ENCODE data around the gene TOR4A.
"Not testable (repeated sequence)": the region's sequence is repeated elsewhere in the genome, so short reads cannot be mapped to it uniquely, and the experiment has no call there.

Gene TOR4A

GRCh38 chr9:137239541-137240200, 37.9 kb upstream of the TOR4A start:
- DNase-seq: not testable (repeated sequence)

- DNase-seq: peak; percentile 67
These were observed 37.1 kb upstream of the TOR4A start for GRCh38 chr9:137240318-137240840.

- peak; percentile 98 for DNase-seq
These were observed 36.6 kb upstream of the TOR4A start, which contains the start of gene TUBB4B for GRCh38 chr9:137240841-137241489. Gene TUBB4B, plus strand, starts transcription at chr9:137241287. Its CDS starts 74 bp downstream, at chr9:137241361.

GRCh38 chr9:137241490-137242268, 35.8 kb upstream of the TOR4A start:
- DNase-seq: peak; percentile 73

- no peak for DNase-seq
These were observed 35.0 kb upstream of the TOR4A start for GRCh38 chr9:137242269-137243203.

- DNase-seq: not testable (repeated sequence)
These were observed 34.3 kb upstream of the TOR4A start for GRCh38 chr9:137243266-137243625.

GRCh38 chr9:137243626-137244485, 33.7 kb upstream of the TOR4A start:
- no peak for DNase-seq

GRCh38 chr9:137244486-137245449, 32.8 kb upstream of the TOR4A start:
- no peak for DNase-seq

GRCh38 chr9:137245450-137246421, 31.8 kb upstream of the TOR4A start:
- DNase-seq: no peak

- DNase-seq: no peak
These were observed 30.2 kb upstream of the TOR4A start for GRCh38 chr9:137247135-137247915.

GRCh38 chr9:137247916-137248175, 29.7 kb upstream of the TOR4A start:
- DNase-seq: no peak

- no peak for DNase-seq
These were observed 27.0 kb upstream of the TOR4A start for GRCh38 chr9:137250329-137251193.

- DNase-seq: no peak
These were observed 26.4 kb upstream of the TOR4A start, which contains the start of gene STPG3 for GRCh38 chr9:137251194-137251461. Gene STPG3, plus strand, starts transcription at chr9:137251286. Its CDS starts 1 bp downstream, at chr9:137251287.

GRCh38 chr9:137251490-137252268, 25.8 kb upstream of the TOR4A start:
- no peak for DNase-seq

- no peak for DNase-seq
These were observed 24.7 kb upstream of the TOR4A start for GRCh38 chr9:137252555-137253506.
